ENCODE measurements around the gene C11orf52. TPM values are rescaled to one million over a fixed set of nuclear protein-coding genes. Genes with fewer than 3 reads are reported as not detected.

The C11orf52 gene
- total and polyA plus RNA-seq, 2 of the 8 experiments (the other 6 are each of a cell fraction or from before 2014, with no cell fraction given): 1.7 to 2.7 TPM

- Histone ChIP-seq H4K20me1 (replicated peaks in 1 of 2; ENCODE audit: control insufficient read depth in 1 of 2, insufficient read depth in 2 of 2, low read length in 2 of 2) (no peaks in the 10 kb centered on the region), H2BK12ac (ENCODE audit: low read depth, low read length) (no peak overlapping the region), H3K9ac (replicated peaks in 1 of 4; ENCODE audit: extremely low read depth in 1 of 4, low read depth in 3 of 4, low read length in 3 of 4) (no peak overlapping the region), H3K14ac (ENCODE audit: insufficient read length) (no peak overlapping the region), H3K56ac (replicated peaks; ENCODE audit: insufficient read length, low read depth, low read length) (no peak overlapping the region), H3K4ac (replicated peaks; ENCODE audit: insufficient read length, low read depth, low read length) (no peak overlapping the region), H3K27ac (ENCODE audit: low read depth, low read length) (no peak overlapping the region), H3K4me2 (ENCODE audit: insufficient read depth in 1 of 2, low read depth in 2 of 2, low read length in 2 of 2) (no peak overlapping the region), H3K23me2 (ENCODE audit: low read depth, low read length) (peaks cover 4% of the 10 kb centered on the region; the same call in 1 of the 2 replicates), H3K4me1 (replicated peaks in 1 of 4; ENCODE audit: control insufficient read depth in 3 of 4, insufficient read depth in 4 of 4, low read length in 3 of 4) (peaks cover 0 to 15% (median 9%) of the 10 kb centered on the region in 4 experiments), H3K9me3 (ENCODE audit: insufficient read depth in 2 of 2, low read depth in 1 of 2, low read length in 1 of 2) (no peaks in the 10 kb centered on the region), H3K79me2 (ENCODE audit: control insufficient read depth in 1 of 2, insufficient read depth in 2 of 2, low read length in 2 of 2) (no peaks in the 10 kb centered on the region), H4K5ac (ENCODE audit: insufficient read length, low read depth, low read length) (no peak overlapping the region), H2BK15ac (ENCODE audit: low read length) (no peak overlapping the region), H3K23ac (ENCODE audit: insufficient read length) (no peak overlapping the region), H4K91ac (replicated peaks; ENCODE audit: insufficient read length, low read length) (no peak overlapping the region), H3K18ac (ENCODE audit: extremely low read depth, low read length) (no peak overlapping the region), H2BK20ac (ENCODE audit: low read length) (no peak overlapping the region), H2BK5ac (ENCODE audit: low read depth, low read length) (no peak overlapping the region), H2AFZ (ENCODE audit: low read length) (no peak overlapping the region), H3K79me1 (ENCODE audit: low read depth, low read length) (no peaks in the 10 kb centered on the region), H2BK120ac (replicated peaks; ENCODE audit: low read depth, low read length) (no peak overlapping the region), H3K27me3 (replicated peaks in 1 of 4; ENCODE audit: control insufficient read depth in 3 of 4, extremely low read depth in 1 of 4, insufficient read depth in 3 of 4, low read length in 3 of 4) (no peaks in the 10 kb centered on the region), H2AK5ac (ENCODE audit: low read depth, low read length) (no peak overlapping the region), H4K8ac (ENCODE audit: extremely low read depth, insufficient read depth, low read length) (no peak overlapping the region), H3K36me3 (ENCODE audit: control insufficient read depth in 2 of 4, insufficient read depth in 4 of 4, low read length in 3 of 4) (no peaks in the 10 kb centered on the region), H3K4me3 (ENCODE audit: extremely low read depth in 1 of 4, insufficient read depth in 2 of 4, low read depth in 3 of 4, low read length in 4 of 4) (no peak overlapping the region)
- DNase-seq (ENCODE audit: low read depth in 1 of 2, low spot score in 2 of 2) (no peak), FAIRE-seq (no peak)
- ChIA-PET CTCF (ENCODE audit: partially characterized antibody) (interaction anchor here (0.6 to 4.8 kb wide), 10 partner anchors 11 to 623 kb away, joined by 3 to 27 read pairs (median 3); no protein-coding TSS in a partner anchor), POLR2A (ENCODE audit: partially characterized antibody) (interaction anchor here (0.6 to 1.2 kb wide), 3 partner anchors 18 to 391 kb away, joined by 3 read pairs; no protein-coding TSS in a partner anchor)
- 89% methylated on average over 5 of the region's 5 CpGs; no CpG with 5 or more reads in 1 of the 2 experiments for WGBS, 2 experiments (ENCODE audit: extremely low coverage in 1 of 2, insufficient coverage in 1 of 2, insufficient read length in 1 of 2, insufficient replicate concordance in 2 of 2, low coverage in 1 of 2, low lambda C conversion rate in 2 of 2, missing lambda C conversion rate in 1 of 2)
- no peak for TF ChIP-seq NRF1 (IDR thresholded peaks at IDR 0.05; ENCODE audit: low read depth, low read length)
- TF ChIP-seq JUND (IDR thresholded peaks at IDR 0.05; ENCODE audit: low read length): no peak
- no peak for TF ChIP-seq GTF2F1 (IDR thresholded peaks at IDR 0.05; ENCODE audit: borderline replicate concordance, low read depth, low read length)
- TF ChIP-seq CBX8 (IDR thresholded peaks at IDR 0.05; ENCODE audit: borderline replicate concordance, low read depth, low read length): no peak
- no peak for TF ChIP-seq RNF2 (IDR thresholded peaks at IDR 0.05; ENCODE audit: borderline replicate concordance, low read depth, low read length, missing control alignments, poor library complexity, severe bottlenecking)
- TF ChIP-seq CEBPB (IDR thresholded peaks at IDR 0.05; ENCODE audit: low read depth, low read length): no peak
- no peak for TF ChIP-seq CBX5 (IDR thresholded peaks at IDR 0.05; ENCODE audit: low read depth, low read length)
- TF ChIP-seq NANOG (IDR thresholded peaks at IDR 0.05; ENCODE audit: insufficient read depth, low read depth, low read length, poor library complexity, severe bottlenecking): no peak
- TF ChIP-seq KDM5A (IDR thresholded peaks at IDR 0.05; ENCODE audit: low read length): no peak
- TF ChIP-seq SP4 (IDR thresholded peaks at IDR 0.05; ENCODE audit: low read length): no peak
- no peak for TF ChIP-seq RXRA (IDR thresholded peaks at IDR 0.05; ENCODE audit: insufficient read depth, low read depth, low read length)
- TF ChIP-seq TAF7 (optimal IDR thresholded peaks at IDR 0.05; ENCODE audit: borderline replicate concordance, low read depth, low read length): no peak
- TF ChIP-seq CTBP2 (IDR thresholded peaks at IDR 0.05; ENCODE audit: borderline replicate concordance, insufficient read depth, insufficient read length, low read length): no peak
Observed at GRCh38 chr11:111908639-111909305, 9.9 kb upstream of the C11orf52 start.
